ENCODE data around the gene ZDHHC11B.

DNA sequence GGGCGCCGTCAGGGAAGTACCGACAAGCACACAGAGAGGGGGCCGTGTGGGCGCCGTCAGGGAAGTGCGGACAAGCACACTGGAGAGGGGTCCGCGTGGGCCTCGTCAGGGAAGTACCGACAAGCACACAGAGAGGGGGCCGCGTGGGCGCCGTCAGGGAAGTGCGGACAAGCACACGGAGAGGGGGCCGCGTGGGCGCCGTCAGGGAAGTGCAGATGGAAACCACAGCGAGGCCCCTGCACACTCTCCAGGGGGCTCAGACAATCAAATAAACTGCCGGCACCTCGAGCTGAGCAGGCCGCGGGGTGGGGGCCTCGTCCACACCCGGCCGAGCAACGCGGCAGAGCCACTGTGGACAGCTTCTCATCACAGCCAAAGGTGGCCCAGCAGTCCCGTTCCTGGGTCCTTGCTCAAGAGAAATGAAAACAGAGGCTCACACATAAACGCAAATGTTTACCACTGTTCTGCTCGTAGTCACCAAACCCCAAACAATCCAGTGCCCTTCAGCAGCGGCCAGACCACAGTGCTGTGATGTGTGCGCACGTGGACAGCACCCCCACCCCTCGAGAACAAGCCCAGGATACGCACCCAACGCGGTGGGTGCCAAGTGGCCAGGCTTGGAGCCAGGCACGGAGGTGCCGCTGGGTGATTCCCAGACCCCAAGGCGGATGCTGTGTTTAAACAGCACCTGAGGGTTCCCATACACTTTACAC, 116.1 kb downstream of the ZDHHC11B start:
- TF ChIP-seq NFATC3 (CRISPR knock-in tag; IDR thresholded peaks at IDR 0.05) (no peak), CREM (IDR thresholded peaks at IDR 0.05) (no peak), CREM (CRISPR knock-in tag; IDR thresholded peaks at IDR 0.05) (no peak), POLR2A (IDR thresholded peaks at IDR 0.05; ENCODE audit: insufficient read depth in 1 of 2, low read depth in 2 of 2, low read length in 2 of 2) (no peak), MYC (CRISPR knock-in tag; IDR thresholded peaks at IDR 0.05; ENCODE audit: borderline replicate concordance) (no peak), ZNF580 (CRISPR knock-in tag; IDR thresholded peaks at IDR 0.05; ENCODE audit: borderline replicate concordance, low read depth) (no peak), EP300 (IDR thresholded peaks at IDR 0.05; ENCODE audit: low read depth in 2 of 2, low read length in 2 of 2) (no peak), EP300 (CRISPR knock-in tag; IDR thresholded peaks at IDR 0.05; ENCODE audit: borderline replicate concordance) (no peak)
- TF ChIP-seq, protein P1, sequence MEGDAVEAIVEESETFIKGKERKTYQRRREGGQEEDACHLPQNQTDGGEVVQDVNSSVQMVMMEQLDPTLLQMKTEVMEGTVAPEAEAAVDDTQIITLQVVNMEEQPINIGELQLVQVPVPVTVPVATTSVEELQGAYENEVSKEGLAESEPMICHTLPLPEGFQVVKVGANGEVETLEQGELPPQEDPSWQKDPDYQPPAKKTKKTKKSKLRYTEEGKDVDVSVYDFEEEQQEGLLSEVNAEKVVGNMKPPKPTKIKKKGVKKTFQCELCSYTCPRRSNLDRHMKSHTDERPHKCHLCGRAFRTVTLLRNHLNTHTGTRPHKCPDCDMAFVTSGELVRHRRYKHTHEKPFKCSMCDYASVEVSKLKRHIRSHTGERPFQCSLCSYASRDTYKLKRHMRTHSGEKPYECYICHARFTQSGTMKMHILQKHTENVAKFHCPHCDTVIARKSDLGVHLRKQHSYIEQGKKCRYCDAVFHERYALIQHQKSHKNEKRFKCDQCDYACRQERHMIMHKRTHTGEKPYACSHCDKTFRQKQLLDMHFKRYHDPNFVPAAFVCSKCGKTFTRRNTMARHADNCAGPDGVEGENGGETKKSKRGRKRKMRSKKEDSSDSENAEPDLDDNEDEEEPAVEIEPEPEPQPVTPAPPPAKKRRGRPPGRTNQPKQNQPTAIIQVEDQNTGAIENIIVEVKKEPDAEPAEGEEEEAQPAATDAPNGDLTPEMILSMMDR (CRISPR knock-in tag; IDR thresholded peaks at IDR 0.05) = no peak
- TF ChIP-seq, protein P2, sequence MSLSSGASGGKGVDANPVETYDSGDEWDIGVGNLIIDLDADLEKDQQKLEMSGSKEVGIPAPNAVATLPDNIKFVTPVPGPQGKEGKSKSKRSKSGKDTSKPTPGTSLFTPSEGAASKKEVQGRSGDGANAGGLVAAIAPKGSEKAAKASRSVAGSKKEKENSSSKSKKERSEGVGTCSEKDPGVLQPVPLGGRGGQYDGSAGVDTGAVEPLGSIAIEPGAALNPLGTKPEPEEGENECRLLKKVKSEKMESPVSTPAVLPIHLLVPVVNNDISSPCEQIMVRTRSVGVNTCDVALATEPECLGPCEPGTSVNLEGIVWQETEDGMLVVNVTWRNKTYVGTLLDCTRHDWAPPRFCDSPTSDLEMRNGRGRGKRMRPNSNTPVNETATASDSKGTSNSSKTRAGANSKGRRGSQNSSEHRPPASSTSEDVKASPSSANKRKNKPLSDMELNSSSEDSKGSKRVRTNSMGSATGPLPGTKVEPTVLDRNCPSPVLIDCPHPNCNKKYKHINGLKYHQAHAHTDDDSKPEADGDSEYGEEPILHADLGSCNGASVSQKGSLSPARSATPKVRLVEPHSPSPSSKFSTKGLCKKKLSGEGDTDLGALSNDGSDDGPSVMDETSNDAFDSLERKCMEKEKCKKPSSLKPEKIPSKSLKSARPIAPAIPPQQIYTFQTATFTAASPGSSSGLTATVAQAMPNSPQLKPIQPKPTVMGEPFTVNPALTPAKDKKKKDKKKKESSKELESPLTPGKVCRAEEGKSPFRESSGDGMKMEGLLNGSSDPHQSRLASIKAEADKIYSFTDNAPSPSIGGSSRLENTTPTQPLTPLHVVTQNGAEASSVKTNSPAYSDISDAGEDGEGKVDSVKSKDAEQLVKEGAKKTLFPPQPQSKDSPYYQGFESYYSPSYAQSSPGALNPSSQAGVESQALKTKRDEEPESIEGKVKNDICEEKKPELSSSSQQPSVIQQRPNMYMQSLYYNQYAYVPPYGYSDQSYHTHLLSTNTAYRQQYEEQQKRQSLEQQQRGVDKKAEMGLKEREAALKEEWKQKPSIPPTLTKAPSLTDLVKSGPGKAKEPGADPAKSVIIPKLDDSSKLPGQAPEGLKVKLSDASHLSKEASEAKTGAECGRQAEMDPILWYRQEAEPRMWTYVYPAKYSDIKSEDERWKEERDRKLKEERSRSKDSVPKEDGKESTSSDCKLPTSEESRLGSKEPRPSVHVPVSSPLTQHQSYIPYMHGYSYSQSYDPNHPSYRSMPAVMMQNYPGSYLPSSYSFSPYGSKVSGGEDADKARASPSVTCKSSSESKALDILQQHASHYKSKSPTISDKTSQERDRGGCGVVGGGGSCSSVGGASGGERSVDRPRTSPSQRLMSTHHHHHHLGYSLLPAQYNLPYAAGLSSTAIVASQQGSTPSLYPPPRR (CRISPR knock-in tag; IDR thresholded peaks at IDR 0.05; ENCODE audit: borderline replicate concordance) = no peak
- TF ChIP-seq, protein P3, sequence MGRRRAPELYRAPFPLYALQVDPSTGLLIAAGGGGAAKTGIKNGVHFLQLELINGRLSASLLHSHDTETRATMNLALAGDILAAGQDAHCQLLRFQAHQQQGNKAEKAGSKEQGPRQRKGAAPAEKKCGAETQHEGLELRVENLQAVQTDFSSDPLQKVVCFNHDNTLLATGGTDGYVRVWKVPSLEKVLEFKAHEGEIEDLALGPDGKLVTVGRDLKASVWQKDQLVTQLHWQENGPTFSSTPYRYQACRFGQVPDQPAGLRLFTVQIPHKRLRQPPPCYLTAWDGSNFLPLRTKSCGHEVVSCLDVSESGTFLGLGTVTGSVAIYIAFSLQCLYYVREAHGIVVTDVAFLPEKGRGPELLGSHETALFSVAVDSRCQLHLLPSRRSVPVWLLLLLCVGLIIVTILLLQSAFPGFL (CRISPR knock-in tag; IDR thresholded peaks at IDR 0.05) = no peak
